Renal pelvis (tissue), 4 donors: ENCODE measurements around the gene FGF13. TPM values are rescaled to one million over a fixed set of nuclear protein-coding genes. Genes with fewer than 3 reads are reported as not detected.

Experiments
- DNase-seq: peaks from one replicate; pipeline ENCODE4 v3.0.0-alpha.2; 2013
- polyA plus RNA-seq, 3 donors: library from polyadenylated mRNA; unstranded; fragments of 120-200 nt; gene quantifications; one replicate each; pipeline ENCODE4 v1.2.1, GENCODE V29; 2013; ENCODE audit not compliant: insufficient read length in 3 of 3

FGF13 gene
- polyA plus RNA-seq, 3 donors, result 21.5 to 26.0 (median 24.7) TPM

DNA sequence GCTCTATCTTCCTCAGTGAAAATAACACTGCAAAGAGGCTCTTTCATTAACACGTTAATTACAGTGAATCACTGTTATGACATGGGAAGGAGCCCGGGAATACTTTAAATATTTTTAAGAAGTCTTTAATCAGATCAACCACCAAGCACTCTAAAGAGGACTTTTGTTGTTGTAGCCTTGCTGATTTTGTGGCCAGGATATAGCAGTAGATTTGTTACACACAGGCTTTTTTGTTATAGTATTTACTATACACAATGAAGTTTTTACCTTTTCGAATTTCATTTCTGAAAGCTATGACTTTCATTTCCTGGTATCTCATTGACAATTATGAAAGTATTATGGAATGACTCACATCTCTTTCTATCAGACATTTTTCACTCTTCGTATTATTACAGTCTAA, 20.3 kb downstream of the FGF13 start:
- no peak for DNase-seq

DNA sequence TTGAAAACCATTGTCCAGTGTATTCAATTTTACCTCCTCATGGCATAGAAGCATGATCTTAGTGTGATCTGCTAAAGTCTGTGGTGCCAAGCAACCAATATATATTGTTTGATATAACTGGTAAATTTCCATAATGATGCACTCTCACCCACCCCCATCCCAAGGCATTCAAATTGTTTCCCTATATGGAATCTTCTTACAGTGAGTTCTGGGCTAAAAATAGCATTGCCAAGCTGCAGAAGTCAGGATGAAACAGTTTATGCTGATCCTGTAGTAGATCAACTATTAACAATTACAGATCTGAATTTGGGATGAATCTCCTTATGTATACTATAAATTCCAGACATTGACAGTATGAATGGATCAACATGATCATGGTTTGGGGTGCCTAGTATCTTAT, 20.9 kb downstream of the FGF13 start:
- no peak for DNase-seq

GRCh38 chrX:138683600-138683999, 27.9 kb downstream of the FGF13 start:
- no peak for DNase-seq

GRCh38 chrX:138669693-138670092, 41.8 kb downstream of the FGF13 start:
- DNase-seq, result no peak

DNA sequence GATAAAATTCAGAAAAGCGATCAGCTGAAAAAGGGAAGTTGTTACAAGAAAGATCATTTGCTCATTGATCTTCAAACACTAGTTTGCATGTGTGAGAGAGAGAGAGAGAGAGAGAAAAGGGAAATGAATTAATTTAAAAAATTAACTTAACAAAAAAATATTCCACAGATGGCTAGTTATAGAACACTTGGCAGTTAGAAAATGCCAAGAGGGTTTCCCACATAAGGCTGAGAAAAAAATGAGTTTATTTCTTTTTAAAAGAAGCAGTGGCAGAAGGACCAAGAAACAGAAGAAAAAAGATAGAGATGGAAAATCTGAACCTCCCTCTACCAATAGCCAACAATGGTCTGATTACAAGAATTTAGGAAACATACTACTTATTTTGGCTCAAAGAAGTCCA, 47.1 kb downstream of the FGF13 start:
- no peak for DNase-seq

GRCh38 chrX:138664016-138664415, 47.5 kb downstream of the FGF13 start:
- DNase-seq, result no peak

GRCh38 chrX:138651494-138651893, 60.0 kb downstream of the FGF13 start:
- DNase-seq, result no peak

DNA sequence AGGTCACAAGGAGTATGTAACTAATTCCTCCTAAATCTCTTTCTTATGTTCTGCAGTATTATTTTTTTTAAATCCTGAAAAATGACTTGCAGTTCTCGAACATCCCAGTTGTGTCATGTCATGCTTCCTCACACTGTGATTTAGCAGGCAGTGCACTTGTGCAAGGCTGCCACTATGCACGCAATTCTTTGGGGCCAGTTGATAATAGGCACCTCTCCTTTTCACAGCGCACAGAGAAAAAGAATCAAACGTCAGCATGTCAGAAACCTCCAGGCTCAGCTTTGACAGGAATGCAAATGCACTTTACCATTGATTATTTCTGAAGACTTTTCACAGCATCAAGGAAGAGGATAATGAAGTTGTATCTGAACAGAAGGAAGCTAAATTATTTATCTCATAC, 62.9 kb downstream of the FGF13 start:
- no peak for DNase-seq

GRCh38 chrX:138638996-138639395, 72.5 kb downstream of the FGF13 start:
- DNase-seq, result no peak
